NCI-H146 treated with DMSO at 0.1 percent for 48 hours (cell line): ENCODE results near the gene TCERG1L.
"Not testable (repeated sequence)": the region's sequence is repeated elsewhere in the genome, so short reads cannot be mapped to it uniquely, and the experiment has no call there.

Experiments
- DNase-seq: peaks from one replicate; lab custom pipeline; 2025; ENCODE audit not compliant: unreplicated experiment; lab: John Stamatoyannopoulos, UW

The TCERG1L gene

GRCh38 chr10:131174211-131174565 lies 137.3 kb downstream of the TCERG1L start:
- no peak for DNase-seq

- DNase-seq, result no peak
These were observed 137.9 kb downstream of the TCERG1L start for GRCh38 chr10:131173484-131174210.

GRCh38 chr10:131172433-131172832 lies 139.1 kb downstream of the TCERG1L start:
- DNase-seq, result no peak

- no peak for DNase-seq
These were observed 142.4 kb downstream of the TCERG1L start for GRCh38 chr10:131169146-131169545.

GRCh38 chr10:131168238-131168875 lies 143.2 kb downstream of the TCERG1L start:
- DNase-seq, result no peak

- DNase-seq, result no peak
These were observed 144.3 kb downstream of the TCERG1L start for GRCh38 chr10:131167036-131167860.

GRCh38 chr10:131166486-131166885 lies 145.0 kb downstream of the TCERG1L start:
- DNase-seq, result no peak

- no peak for DNase-seq
These were observed 146.4 kb downstream of the TCERG1L start for GRCh38 chr10:131165092-131165491.

GRCh38 chr10:131162866-131163843 lies 148.4 kb downstream of the TCERG1L start:
- no peak for DNase-seq

- no peak for DNase-seq
These were observed 149.3 kb downstream of the TCERG1L start for GRCh38 chr10:131162211-131162610.

- DNase-seq, result no peak
These were observed 150.4 kb downstream of the TCERG1L start for GRCh38 chr10:131161087-131161486.

- no peak for DNase-seq
These were observed 151.2 kb downstream of the TCERG1L start for GRCh38 chr10:131160219-131160875.

GRCh38 chr10:131159771-131160170 lies 151.8 kb downstream of the TCERG1L start:
- DNase-seq, result no peak

- no peak for DNase-seq
These were observed 152.8 kb downstream of the TCERG1L start for GRCh38 chr10:131158695-131159094.

- no peak for DNase-seq
These were observed 153.6 kb downstream of the TCERG1L start for GRCh38 chr10:131157899-131158298.

- DNase-seq, result no peak
These were observed 155.7 kb downstream of the TCERG1L start for GRCh38 chr10:131155876-131156230.

- DNase-seq, result no peak
These were observed 156.2 kb downstream of the TCERG1L start for GRCh38 chr10:131155218-131155875.

GRCh38 chr10:131154306-131155025 lies 157.1 kb downstream of the TCERG1L start:
- DNase-seq, result no peak

- DNase-seq, result not testable (repeated sequence)
These were observed 159.1 kb downstream of the TCERG1L start for GRCh38 chr10:131152456-131152855.
